Sigmoid colon (tissue), 7 donors: ENCODE results near the gene MPHOSPH8. TPM values are rescaled to one million over a fixed set of nuclear protein-coding genes. Genes with fewer than 3 reads are reported as not detected.

ENCODE experiments used
- DNase-seq: peaks from one replicate; pipeline ENCODE4 v3.0.0-alpha.2; 2019
- H3K27ac ChIP-seq, 4 donors: fragments of 200-600 bp; sonication (generic); one replicate each; pipeline ENCODE4 v1.5.1; 2016 to 2019; ENCODE audit warnings: mild to moderate bottlenecking in 1 of 4
- H3K27me3 ChIP-seq, 3 donors: fragments of 200-600 bp; sonication (generic); one replicate each; pipeline ENCODE4 v1.5.1; 2019; ENCODE audit warnings: mild to moderate bottlenecking in 1 of 3
- H3K36me3 ChIP-seq, 4 donors: fragments of 200-600 bp; sonication (generic); one replicate each; pipeline ENCODE4 v1.5.1; 2016 to 2019
- H3K4me1 ChIP-seq, 4 donors: fragments of 200-600 bp; sonication (generic); one replicate each; pipeline ENCODE4 v1.5.1; 2017 to 2019
- H3K4me3 ChIP-seq, 4 donors: fragments of 200-600 bp; sonication (generic); one replicate each; pipeline ENCODE4 v1.5.1; 2017 to 2019; ENCODE audit warnings: mild to moderate bottlenecking in 2 of 4, moderate library complexity in 1 of 4
- H3K9me3 ChIP-seq, 4 donors: fragments of 200-600 bp in 3 of 4; sonication (generic) in 3 of 4; one replicate each; pipeline versions ENCODE4 v1.5.1 to v1.6.1; 2013 to 2019
- EP300 ChIP-seq, 4 donors: sonication (generic); formaldehyde crosslinking; IDR thresholded peaks; one replicate each; pipeline ENCODE4 v1.6.1; 2017; ENCODE audit warnings: antibody characterized with exemption in 4 of 4
- POLR2A ChIP-seq, 2 donors: fragments of 450-650 bp; IDR thresholded peaks; one replicate each; pipeline ENCODE4 v1.6.1; 2016; ENCODE audit warnings: antibody characterized with exemption in 2 of 2, mild to moderate bottlenecking in 2 of 2, moderate library complexity in 2 of 2
- POLR2AphosphoS5 ChIP-seq, 4 donors: sonication (generic); formaldehyde crosslinking; IDR thresholded peaks; one replicate each; pipeline ENCODE4 v1.6.1; 2017; ENCODE audit warnings: antibody characterized with exemption in 4 of 4
- WGBS, 2 donors: extraction: QIAGEN DNeasy Blood & Tissue Kit; methylation state at CpG; one replicate each; pipeline ENCODE4 v1.1.7; 2013; 5-methylcytosine and 5-hydroxymethylcytosine counted together
- intact Hi-C: fragments of 100-400 bp; cut with DNase I; formaldehyde crosslinking; loops from one replicate; pipeline ENCODE4 v1.15.1; 2023
- polyA plus RNA-seq, 3 donors: library from polyadenylated mRNA; stranded (reverse); fragments of 200-250 nt; gene quantifications; one replicate each; pipeline ENCODE4 v1.2.3, GENCODE V29; 2013
- total RNA-seq, 4 donors: library from RNA; depleted of rRNA; stranded (reverse); fragments of >200 nt; gene quantifications; one replicate each; pipeline ENCODE4 v1.1.0, GENCODE V29; 2016
- TF ChIP-seq, protein P1 (sequence below), 4 experiments: fragments of 450-650 bp in 3 of 4; fragments of 200-600 bp in 1 of 4; IDR thresholded peaks; one replicate each; pipeline ENCODE4 v1.5.1; 2016 to 2019; ENCODE audit warnings: antibody characterized with exemption in 4 of 4, mild to moderate bottlenecking in 3 of 4, moderate library complexity in 2 of 4
- donor health status: healthy with polysubstance abuse.
- donor health status: Bipolar disorder and iron deficiency.
- donor health status: healthy.

MPHOSPH8 gene
- total and polyA plus RNA-seq, 7 donors, result 17.4 to 47.6 (median 37.4) TPM

DNA sequence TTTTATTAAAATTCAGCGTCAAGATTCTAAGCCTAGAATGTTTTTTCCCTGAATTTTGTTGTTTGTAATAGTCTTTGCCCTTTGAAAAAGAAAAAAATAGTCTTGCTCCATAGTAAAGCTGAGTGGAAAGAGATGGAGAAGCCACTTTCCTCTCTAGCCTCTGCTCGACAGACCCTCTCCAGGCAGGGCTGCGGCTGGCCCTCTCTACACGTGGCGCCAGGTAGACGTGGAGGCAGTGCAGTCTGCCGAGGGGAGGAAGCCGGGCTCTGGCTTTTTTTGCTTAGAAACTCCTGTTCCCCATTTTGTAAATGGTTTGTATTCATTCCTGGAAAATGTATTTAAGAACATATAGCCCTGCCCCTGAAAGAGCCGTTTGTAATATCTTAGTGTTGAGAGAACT, 35.3 kb downstream of the MPHOSPH8 start:
- Histone ChIP-seq H3K36me3 (peaks cover 32 to 99% (median 58%) of the 10 kb centered on the region in 4 donors), H3K27ac (no peak overlapping the region), H3K9me3 (no peaks in the 10 kb centered on the region), H3K4me1 (no peaks in the 10 kb centered on the region), H3K4me3 (no peak overlapping the region), H3K27me3 (no peaks in the 10 kb centered on the region)
- WGBS, 2 donors, result 92 to 94% methylated on average over 9 of the region's 9 CpGs
- DNase-seq, result no peak
- intact Hi-C loops, result no loop called here
- TF ChIP-seq POLR2AphosphoS5 (IDR thresholded peaks at IDR 0.05), result no peak
- no peak for TF ChIP-seq EP300 (IDR thresholded peaks at IDR 0.05)
- TF ChIP-seq, protein P1, sequence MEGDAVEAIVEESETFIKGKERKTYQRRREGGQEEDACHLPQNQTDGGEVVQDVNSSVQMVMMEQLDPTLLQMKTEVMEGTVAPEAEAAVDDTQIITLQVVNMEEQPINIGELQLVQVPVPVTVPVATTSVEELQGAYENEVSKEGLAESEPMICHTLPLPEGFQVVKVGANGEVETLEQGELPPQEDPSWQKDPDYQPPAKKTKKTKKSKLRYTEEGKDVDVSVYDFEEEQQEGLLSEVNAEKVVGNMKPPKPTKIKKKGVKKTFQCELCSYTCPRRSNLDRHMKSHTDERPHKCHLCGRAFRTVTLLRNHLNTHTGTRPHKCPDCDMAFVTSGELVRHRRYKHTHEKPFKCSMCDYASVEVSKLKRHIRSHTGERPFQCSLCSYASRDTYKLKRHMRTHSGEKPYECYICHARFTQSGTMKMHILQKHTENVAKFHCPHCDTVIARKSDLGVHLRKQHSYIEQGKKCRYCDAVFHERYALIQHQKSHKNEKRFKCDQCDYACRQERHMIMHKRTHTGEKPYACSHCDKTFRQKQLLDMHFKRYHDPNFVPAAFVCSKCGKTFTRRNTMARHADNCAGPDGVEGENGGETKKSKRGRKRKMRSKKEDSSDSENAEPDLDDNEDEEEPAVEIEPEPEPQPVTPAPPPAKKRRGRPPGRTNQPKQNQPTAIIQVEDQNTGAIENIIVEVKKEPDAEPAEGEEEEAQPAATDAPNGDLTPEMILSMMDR (IDR thresholded peaks at IDR 0.05), result no peak
- no peak for TF ChIP-seq POLR2A (IDR thresholded peaks at IDR 0.05)

GRCh38 chr13:19670147-19670546, 36.7 kb downstream of the MPHOSPH8 start:
- Histone ChIP-seq H3K4me3 (no peak overlapping the region), H3K27me3 (no peaks in the 10 kb centered on the region), H3K27ac (no peak overlapping the region), H3K36me3 (peaks cover 32 to 99% (median 57%) of the 10 kb centered on the region in 4 donors), H3K4me1 (no peaks in the 10 kb centered on the region), H3K9me3 (no peaks in the 10 kb centered on the region)
- 57 to 62% methylated on average over 3 of the region's 3 CpGs for WGBS, 2 donors
- no peak for DNase-seq
- intact Hi-C loops, result no loop called here
- TF ChIP-seq POLR2AphosphoS5 (IDR thresholded peaks at IDR 0.05), result no peak
- TF ChIP-seq, protein P1 (IDR thresholded peaks at IDR 0.05), result no peak
- TF ChIP-seq POLR2A (IDR thresholded peaks at IDR 0.05), result no peak
- no peak for TF ChIP-seq EP300 (IDR thresholded peaks at IDR 0.05)

- no peaks in the 10 kb centered on the region for H3K9me3 ChIP-seq
- 68 to 70% methylated on average over 5 of the region's 5 CpGs for WGBS, 2 donors
- H3K36me3 ChIP-seq, result peaks cover 28 to 94% (median 45%) of the 10 kb centered on the region in 4 donors
These were observed 39.5 kb downstream of the MPHOSPH8 start for GRCh38 chr13:19672990-19673389.

GRCh38 chr13:19673473-19674430, 40.3 kb downstream of the MPHOSPH8 start:
- TF ChIP-seq POLR2A (IDR thresholded peaks at IDR 0.05) (no peak), POLR2AphosphoS5 (IDR thresholded peaks at IDR 0.05) (peak in 1 of 4 donors; percentile 9)
- Histone ChIP-seq H3K36me3 (peaks cover 20 to 87% (median 37%) of the 10 kb centered on the region in 4 donors), H3K4me1 (no peaks in the 10 kb centered on the region), H3K27me3 (no peaks in the 10 kb centered on the region), H3K9me3 (no peaks in the 10 kb centered on the region), H3K4me3 (no peak overlapping the region), H3K27ac (no peak overlapping the region)
- WGBS, 2 donors, result 84 to 94% methylated on average over 11 of the region's 11 CpGs
- DNase-seq, result no peak
- intact Hi-C loops, result no loop called here

More at GRCh38 chr13:19672990-19673389, 39.5 kb downstream of the MPHOSPH8 start:
- H3K4me3 ChIP-seq, result no peak overlapping the region
- no peaks in the 10 kb centered on the region for H3K27me3 ChIP-seq
- intact Hi-C loops, result no loop called here
- no peak for DNase-seq
- no peaks in the 10 kb centered on the region for H3K4me1 ChIP-seq
- TF ChIP-seq POLR2AphosphoS5 (IDR thresholded peaks at IDR 0.05) (no peak), POLR2A (IDR thresholded peaks at IDR 0.05) (no peak), EP300 (IDR thresholded peaks at IDR 0.05) (no peak)
- TF ChIP-seq, protein P1 (IDR thresholded peaks at IDR 0.05), result no peak
- H3K27ac ChIP-seq, result no peak overlapping the region

- H3K36me3 ChIP-seq, result peaks cover 11 to 75% (median 27%) of the 10 kb centered on the region in 4 donors
These were observed 41.4 kb downstream of the MPHOSPH8 start for GRCh38 chr13:19674898-19675297.

More at GRCh38 chr13:19674898-19675297, 41.4 kb downstream of the MPHOSPH8 start:
- TF ChIP-seq EP300 (IDR thresholded peaks at IDR 0.05), result no peak
- TF ChIP-seq POLR2AphosphoS5 (IDR thresholded peaks at IDR 0.05), result no peak
- TF ChIP-seq POLR2A (IDR thresholded peaks at IDR 0.05), result no peak
- TF ChIP-seq, protein P1 (IDR thresholded peaks at IDR 0.05), result no peak
- 94% methylated on average over 10 of the region's 10 CpGs for WGBS, 2 donors
- Histone ChIP-seq H3K4me1 (no peaks in the 10 kb centered on the region), H3K27me3 (no peaks in the 10 kb centered on the region), H3K27ac (no peak overlapping the region), H3K4me3 (no peak overlapping the region), H3K9me3 (no peaks in the 10 kb centered on the region)
- intact Hi-C loops, result no loop called here
- DNase-seq, result no peak
